ENCODE data around the gene LHX6. TPM values are rescaled to one million over a fixed set of nuclear protein-coding genes. Genes with fewer than 3 reads are reported as not detected.
A peak's percentile ranks its signal among the peaks of the same experiment; 100 is the strongest.

LHX6 gene
- total and polyA plus RNA-seq, 2 of the 4 experiments (the other 2 are of a cell fraction), result under 0.01 to 0.05 TPM

DNA sequence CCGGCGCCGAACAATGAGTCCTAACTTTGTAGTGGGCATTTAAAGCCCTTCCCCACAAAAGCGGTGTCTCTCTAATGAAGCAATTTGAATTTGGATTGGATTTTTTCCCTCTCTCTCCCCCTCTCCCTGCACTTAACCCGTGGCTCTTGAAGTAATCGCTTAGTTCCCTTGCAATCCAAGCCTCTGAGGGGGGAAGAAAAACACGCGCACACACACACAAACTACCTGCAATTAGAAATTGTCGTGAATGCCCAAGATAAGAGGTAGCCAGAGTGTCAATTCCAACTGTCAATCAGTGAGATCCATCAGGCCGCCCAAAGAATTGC lies 1.2 kb downstream of the LHX6 start:
- H3K27me3 ChIP-seq (ENCODE audit: control insufficient read depth, insufficient read depth, low read length), result peaks cover 91% of the 10 kb centered on the region
- no peak overlapping the region for H3K4me3 ChIP-seq (ENCODE audit: insufficient read depth, low read depth, low read length)
- peaks cover 12% of the 10 kb centered on the region; the same call in 1 of the 2 replicates for H4K20me1 ChIP-seq (ENCODE audit: insufficient read depth, low read length)
- no peak overlapping the region for H2AFZ ChIP-seq (replicated peaks; ENCODE audit: low read length, poor library complexity)
- ChIA-PET CTCF (no interaction called here), POLR2A (ENCODE audit: unreplicated experiment) (no interaction called here)
- H4K8ac ChIP-seq (ENCODE audit: low read depth in 2 of 2, low read length in 2 of 2), result no peak overlapping the region
- no peak for ATAC-seq (ENCODE audit: low read depth)
- TF ChIP-seq NFE2L2 (IDR thresholded peaks at IDR 0.05; ENCODE audit: low read depth, low read length) (no peak), CHD1 (IDR thresholded peaks at IDR 0.05; ENCODE audit: low read depth, low read length) (no peak), MXI1 (IDR thresholded peaks at IDR 0.05; ENCODE audit: borderline replicate concordance, low read depth, low read length) (no peak), CEBPB (IDR thresholded peaks at IDR 0.05; ENCODE audit: low read depth, low read length) (no peak), RFX5 (IDR thresholded peaks at IDR 0.05; ENCODE audit: low read depth, low read length) (no peak), RAD21 (IDR thresholded peaks at IDR 0.05; ENCODE audit: low read length) (no peak), MAFK (IDR thresholded peaks at IDR 0.05; ENCODE audit: low read depth, low read length) (no peak), MAZ (IDR thresholded peaks at IDR 0.05; ENCODE audit: borderline replicate concordance, low read depth, low read length) (no peak), BHLHE40 (IDR thresholded peaks at IDR 0.05; ENCODE audit: low read depth, low read length) (no peak), POLR2A (IDR thresholded peaks at IDR 0.05; ENCODE audit: low read depth, low read length) (no peak), SMC3 (IDR thresholded peaks at IDR 0.05; ENCODE audit: low read depth, low read length) (no peak)
- TF ChIP-seq, protein P1, sequence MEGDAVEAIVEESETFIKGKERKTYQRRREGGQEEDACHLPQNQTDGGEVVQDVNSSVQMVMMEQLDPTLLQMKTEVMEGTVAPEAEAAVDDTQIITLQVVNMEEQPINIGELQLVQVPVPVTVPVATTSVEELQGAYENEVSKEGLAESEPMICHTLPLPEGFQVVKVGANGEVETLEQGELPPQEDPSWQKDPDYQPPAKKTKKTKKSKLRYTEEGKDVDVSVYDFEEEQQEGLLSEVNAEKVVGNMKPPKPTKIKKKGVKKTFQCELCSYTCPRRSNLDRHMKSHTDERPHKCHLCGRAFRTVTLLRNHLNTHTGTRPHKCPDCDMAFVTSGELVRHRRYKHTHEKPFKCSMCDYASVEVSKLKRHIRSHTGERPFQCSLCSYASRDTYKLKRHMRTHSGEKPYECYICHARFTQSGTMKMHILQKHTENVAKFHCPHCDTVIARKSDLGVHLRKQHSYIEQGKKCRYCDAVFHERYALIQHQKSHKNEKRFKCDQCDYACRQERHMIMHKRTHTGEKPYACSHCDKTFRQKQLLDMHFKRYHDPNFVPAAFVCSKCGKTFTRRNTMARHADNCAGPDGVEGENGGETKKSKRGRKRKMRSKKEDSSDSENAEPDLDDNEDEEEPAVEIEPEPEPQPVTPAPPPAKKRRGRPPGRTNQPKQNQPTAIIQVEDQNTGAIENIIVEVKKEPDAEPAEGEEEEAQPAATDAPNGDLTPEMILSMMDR (conservative IDR thresholded peaks at IDR 0.05; ENCODE audit: low read depth, low read length), result no peak
- H2BK20ac ChIP-seq (ENCODE audit: low read depth, low read length), result no peak overlapping the region
- H3K4me2 ChIP-seq (ENCODE audit: low read depth, low read length), result no peak overlapping the region
- H4K91ac ChIP-seq (ENCODE audit: insufficient read depth, low read depth, low read length), result no peak overlapping the region
- H2BK15ac ChIP-seq (ENCODE audit: low read depth, low read length), result no peak overlapping the region
- H3K4ac ChIP-seq (ENCODE audit: low read depth, low read length), result no peak overlapping the region
- 0 out of 2 replicates have a peak, but pooled peaks cover 4% of the 10 kb centered on the region for H3K9me1 ChIP-seq (ENCODE audit: insufficient read depth, low read length)
- no peaks in the 10 kb centered on the region for H3K79me1 ChIP-seq (ENCODE audit: low read depth in 1 of 2, low read length in 2 of 2)
- no CpG with 5 or more reads among the region's 10 CpGs for WGBS, 2 experiments (ENCODE audit: extremely low coverage in 2 of 2, insufficient read length in 1 of 2)
- H3K27ac ChIP-seq (ENCODE audit: insufficient read depth, low read length), result no peak overlapping the region
- in situ Hi-C loops (cut with MboI; ENCODE audit: low sequenced_read_pairs), result no loop called here
- no peak overlapping the region for H3K9ac ChIP-seq (ENCODE audit: low read depth, low read length)
- no peak overlapping the region for H4K5ac ChIP-seq (ENCODE audit: low read depth, low read length)
- no peak for DNase-seq
- H2AK5ac ChIP-seq (ENCODE audit: low read depth, low read length), result no peak overlapping the region
- no peak overlapping the region for H3K56ac ChIP-seq (ENCODE audit: extremely low read depth, insufficient read depth, low read length)
- no TSS peak for BruUV-seq (replicated peaks)
- no peaks in the 10 kb centered on the region; the same call in 1 of the 2 replicates for H3K4me1 ChIP-seq (ENCODE audit: control insufficient read depth, insufficient read depth, low read length)
- H2BK120ac ChIP-seq (ENCODE audit: low read depth, low read length), result no peak overlapping the region
- dilution Hi-C loops (cut with HindIII; ENCODE audit: low sequenced_read_pairs, unreplicated experiment), result no loop called here
- no peak overlapping the region for H2BK5ac ChIP-seq (ENCODE audit: low read depth, low read length, poor library complexity, severe bottlenecking)
- peaks cover 2% of the 10 kb centered on the region; the same call in 1 of the 2 replicates for H3K9me3 ChIP-seq (ENCODE audit: control insufficient read depth, insufficient read depth, low read length)
- no peak overlapping the region for H3K18ac ChIP-seq (ENCODE audit: low read depth, low read length)
- H3K23ac ChIP-seq (ENCODE audit: low read depth, low read length), result peak overlapping the region; percentile 82; the same call in 1 of the 2 replicates
- H2AK9ac ChIP-seq (replicated peaks; ENCODE audit: low read depth, low read length, poor library complexity), result no peak overlapping the region
- no peaks in the 10 kb centered on the region for H3K36me3 ChIP-seq (ENCODE audit: control insufficient read depth, insufficient read depth, low read length)
- intact Hi-C loops (cut with micrococcal nuclease), result no loop called here
- H3K14ac ChIP-seq (replicated peaks; ENCODE audit: low read depth, low read length), result no peak overlapping the region
